H9 (cell line): Measurements from ENCODE around the gene GCSAML. TPM values are rescaled to one million over a fixed set of nuclear protein-coding genes. Genes with fewer than 3 reads are reported as not detected.

Source experiments
- DNase-seq: peaks from one replicate; pipeline ENCODE4 v3.0.0-alpha.2; 2017
- H2AFZ ChIP-seq: one replicate; pipeline ENCODE4 v1.6.1; 2013; ENCODE audit warnings: mild to moderate bottlenecking, low read length, control low read depth, moderate library complexity
- H2AK5ac ChIP-seq: 2 replicates; pipeline ENCODE4 v1.6.1; 2013; ENCODE audit warnings: low read length, control low read depth, mixed read lengths; ENCODE audit not compliant: insufficient read length
- H2BK120ac ChIP-seq: one replicate; pipeline ENCODE4 v1.6.1; 2013; ENCODE audit warnings: low read depth, mild to moderate bottlenecking, low read length, control low read depth, inconsistent platforms; ENCODE audit not compliant: poor library complexity, severe bottlenecking
- H2BK12ac ChIP-seq: 2 replicates; pipeline ENCODE4 v1.6.1; 2013; ENCODE audit warnings: low read length, control low read depth, mixed read lengths, low read depth; ENCODE audit not compliant: insufficient read length
- H2BK15ac ChIP-seq: 2 replicates; pipeline ENCODE4 v1.6.1; 2013; ENCODE audit warnings: low read depth, low read length, control low read depth
- H2BK20ac ChIP-seq: one replicate; pipeline ENCODE4 v1.6.1; 2013; ENCODE audit warnings: low read depth, mild to moderate bottlenecking, low read length, control low read depth, inconsistent platforms; ENCODE audit not compliant: poor library complexity, severe bottlenecking
- H2BK5ac ChIP-seq: 2 replicates; pipeline ENCODE4 v1.6.1; 2013; ENCODE audit warnings: low read length, control low read depth, mixed read lengths; ENCODE audit not compliant: insufficient read length
- H3K14ac ChIP-seq: 2 replicates; pipeline ENCODE4 v1.6.1; 2013; ENCODE audit warnings: low read length, control low read depth; ENCODE audit not compliant: insufficient read depth
- H3K18ac ChIP-seq: 2 replicates; pipeline ENCODE4 v1.6.1; 2013; ENCODE audit warnings: low read depth, mild to moderate bottlenecking, mixed read lengths, low read length, control low read depth; ENCODE audit not compliant: insufficient read length
- H3K23ac ChIP-seq: 2 replicates; pipeline ENCODE4 v1.6.1; 2013; ENCODE audit warnings: low read length, control low read depth, mixed read lengths, low read depth; ENCODE audit not compliant: insufficient read length
- H3K23me2 ChIP-seq: 2 replicates; pipeline ENCODE4 v1.6.1; 2013; ENCODE audit warnings: low read depth, mild to moderate bottlenecking, mixed read lengths, low read length, control low read depth; ENCODE audit not compliant: insufficient read length, poor library complexity, severe bottlenecking
- H3K27ac ChIP-seq: 2 replicates; pipeline ENCODE4 v1.5.1; 2013; ENCODE audit warnings: low read length, control low read depth, mixed read lengths, low read depth; ENCODE audit not compliant: insufficient read length
- H3K27me3 ChIP-seq: 2 replicates; pipeline ENCODE4 v1.6.1; 2013; ENCODE audit warnings: low read length, control low read depth, inconsistent platforms; ENCODE audit not compliant: insufficient read depth
- H3K4ac ChIP-seq: 2 replicates; pipeline ENCODE4 v1.6.1; 2013; ENCODE audit warnings: low read depth, mild to moderate bottlenecking, control low read depth, inconsistent platforms, low read length, moderate library complexity
- H3K4me1 ChIP-seq: 2 replicates; pipeline ENCODE4 v1.6.1; 2013; ENCODE audit warnings: low read length, control low read depth, inconsistent platforms; ENCODE audit not compliant: insufficient read depth
- H3K4me2 ChIP-seq: 2 replicates; pipeline ENCODE4 v1.6.1; 2013; ENCODE audit warnings: low read length, control low read depth, mixed read lengths; ENCODE audit not compliant: insufficient read length, insufficient read depth
- H3K56ac ChIP-seq: 2 replicates; pipeline ENCODE4 v1.6.1; 2013; ENCODE audit warnings: low read depth, mild to moderate bottlenecking, mixed read lengths, low read length, control low read depth; ENCODE audit not compliant: insufficient read length
- H3K79me1 ChIP-seq: 2 replicates; pipeline ENCODE4 v1.6.1; 2013; ENCODE audit warnings: low read depth, mild to moderate bottlenecking, moderate library complexity, low read length, control low read depth, inconsistent platforms; ENCODE audit not compliant: insufficient read depth, poor library complexity, severe bottlenecking
- H3K79me2 ChIP-seq: 2 replicates; pipeline ENCODE4 v1.6.1; 2013; ENCODE audit warnings: low read length, control low read depth, inconsistent platforms; ENCODE audit not compliant: insufficient read depth
- H3K9ac ChIP-seq: 2 replicates; pipeline ENCODE4 v1.6.1; 2013; ENCODE audit warnings: low read length, control low read depth, mixed read lengths; ENCODE audit not compliant: insufficient read length; ENCODE audit errors: extremely low read depth
- H3K9me3 ChIP-seq: one replicate; pipeline ENCODE4 v1.6.1; 2013; ENCODE audit warnings: low read depth, low read length, inconsistent platforms; ENCODE audit not compliant: control insufficient read depth
- H3T11ph ChIP-seq: one replicate; pipeline ENCODE4 v1.6.1; 2013; ENCODE audit warnings: mild to moderate bottlenecking, low read length, control low read depth, inconsistent platforms
- H4K20me1 ChIP-seq: one replicate; pipeline ENCODE4 v1.6.1; 2013; ENCODE audit not compliant: control insufficient read depth, insufficient read length, insufficient read depth
- H4K5ac ChIP-seq: 2 replicates; pipeline ENCODE4 v1.6.1; 2013; ENCODE audit warnings: low read depth, mild to moderate bottlenecking, mixed read lengths, low read length, control low read depth; ENCODE audit not compliant: insufficient read length
- H4K8ac ChIP-seq: replicated peaks from 2 replicates; pipeline ENCODE4 v1.6.1; 2013; ENCODE audit warnings: low read length, control low read depth, mixed read lengths, low read depth; ENCODE audit not compliant: insufficient read length
- H4K91ac ChIP-seq: 2 replicates; pipeline ENCODE4 v1.6.1; 2013; ENCODE audit warnings: low read depth, mild to moderate bottlenecking, moderate library complexity, mixed read lengths, low read length, control low read depth; ENCODE audit not compliant: insufficient read length
- H3K27ac Mint-ChIP-seq, 3 experiments: 2 replicates in 2 of 3; 3 replicates in 1 of 3; pipeline ENCODE4 v1.8.0; 2020 to 2021; ENCODE audit warnings: mixed read lengths in 3 of 3, mild to moderate bottlenecking in 1 of 3, moderate library complexity in 1 of 3
- H3K27me3 Mint-ChIP-seq: 2 replicates; pipeline ENCODE4 v1.8.0; 2021; ENCODE audit warnings: low read depth, mild to moderate bottlenecking, moderate library complexity, mixed read lengths
- H3K36me3 Mint-ChIP-seq, 3 experiments: 2 replicates in 2 of 3; 3 replicates in 1 of 3; pipeline ENCODE4 v1.8.0; 2020 to 2021; ENCODE audit warnings: low read depth in 3 of 3, mixed read lengths in 3 of 3; ENCODE audit not compliant: insufficient read depth in 1 of 3
- H3K4me1 Mint-ChIP-seq, 2 experiments: 2 replicates each; pipeline ENCODE4 v1.8.0; 2020; ENCODE audit warnings: mixed read lengths in 2 of 2
- H3K4me3 Mint-ChIP-seq, 2 experiments: 2 replicates in 1 of 2; 3 replicates in 1 of 2; pipeline ENCODE4 v1.8.0; 2020 to 2021; ENCODE audit warnings: mild to moderate bottlenecking in 2 of 2, mixed read lengths in 2 of 2, moderate library complexity in 1 of 2
- H3K9me3 Mint-ChIP-seq, 2 experiments: 2 replicates in 1 of 2; 3 replicates in 1 of 2; pipeline ENCODE4 v1.8.0; 2020; ENCODE audit warnings: mild to moderate bottlenecking in 2 of 2, mixed read lengths in 2 of 2, moderate library complexity in 1 of 2
- CTCF ChIP-seq: fragments of 200-600 bp; sonication (generic); conservative IDR thresholded peaks from 3 replicates; pipeline ENCODE4 v1.8.0; 2021; ENCODE audit warnings: antibody characterized with exemption, mild to moderate bottlenecking
- WGBS: extraction: QIAGEN DNeasy Blood & Tissue Kit; methylation state at CpG from one replicate; pipeline ENCODE4 v1.1.7; 2013; ENCODE audit warnings: missing lambda C conversion rate, low lambda C conversion rate, mixed read lengths; ENCODE audit not compliant: insufficient read length; ENCODE audit errors: extremely low coverage; 5-methylcytosine and 5-hydroxymethylcytosine counted together
- total RNA-seq: library from RNA; stranded (reverse); gene quantifications from 2 replicates; pipeline ENCODE4 v1.2.1, GENCODE V29; 2021

GCSAML gene
- total RNA-seq, 1 experiment from 2014 or later, result not detected

- Histone ChIP-seq H2BK15ac (no peak overlapping the region), H3K23ac (no peak overlapping the region), H2BK20ac (no peak overlapping the region), H3K79me2 (no peaks in the 10 kb centered on the region), H3K27ac (no peak overlapping the region), H3K79me1 (no peaks in the 10 kb centered on the region), H3K4ac (no peak overlapping the region), H3K4me2 (no peak overlapping the region), H2AK5ac (no peak overlapping the region), H3K9me3 (no peaks in the 10 kb centered on the region), H3K56ac (no peak overlapping the region), H2AFZ (no peak overlapping the region), H2BK120ac (no peak overlapping the region), H3K14ac (no peak overlapping the region), H3K23me2 (no peaks in the 10 kb centered on the region), H4K5ac (no peak overlapping the region), H2BK12ac (no peak overlapping the region), H4K91ac (no peak overlapping the region), H4K8ac (no peak overlapping the region), H3T11ph (no peak overlapping the region), H3K9ac (no peak overlapping the region), H4K20me1 (no peaks in the 10 kb centered on the region), H3K4me1 (no peaks in the 10 kb centered on the region), H3K27me3 (no peaks in the 10 kb centered on the region), H3K18ac (no peak overlapping the region), H2BK5ac (no peak overlapping the region)
- H3K27ac Mint-ChIP-seq, result no peak overlapping the region
- DNase-seq, result no peak
- H3K4me1 Mint-ChIP-seq, result peaks cover 3 to 10% of the 10 kb centered on the region in 2 experiments
- no peaks in the 10 kb centered on the region for H3K27me3 Mint-ChIP-seq
- H3K9me3 Mint-ChIP-seq, result peaks cover 0 to 2% of the 10 kb centered on the region in 2 experiments; a peak in 1 of 5 replicates
- WGBS, result no CpG with 5 or more reads among the region's 3 CpGs
- no peak overlapping the region for H3K4me3 Mint-ChIP-seq
- no peaks in the 10 kb centered on the region for H3K36me3 Mint-ChIP-seq
- TF ChIP-seq CTCF, result no peak
These were observed 6.1 kb upstream of the GCSAML start for GRCh38 chr1:247542811-247543210.
